Loucy (cell line): ENCODE results near the gene NMRAL1.

Experiments used
- H2AFZ ChIP-seq: fragments of 200-600 bp; sonication (generic); 2 replicates; pipeline ENCODE4 v1.6.0; 2016; ENCODE audit warnings: antibody characterized with exemption, mild to moderate bottlenecking, low read length, moderate library complexity
- H3F3A ChIP-seq: fragments of 200-600 bp; 2 replicates; pipeline ENCODE4 v1.6.0; 2016; ENCODE audit warnings: antibody characterized with exemption, low read depth, mild to moderate bottlenecking
- H3K27me3 ChIP-seq: fragments of 200-600 bp; sonication (generic); 2 replicates; pipeline ENCODE4 v1.6.1; 2014; ENCODE audit warnings: low read length, mild to moderate bottlenecking; ENCODE audit not compliant: insufficient read depth, poor library complexity, severe bottlenecking
- H3K36me3 ChIP-seq: fragments of 200-600 bp; sonication (generic); 2 replicates; pipeline ENCODE4 v1.6.1; 2016; ENCODE audit warnings: low read length; ENCODE audit not compliant: insufficient read depth
- H3K4me1 ChIP-seq: fragments of 200-600 bp; sonication (generic); 2 replicates; pipeline ENCODE4 v1.5.1; 2014; ENCODE audit warnings: low read length, mild to moderate bottlenecking; ENCODE audit not compliant: insufficient read depth, poor library complexity, severe bottlenecking
- H3K4me2 ChIP-seq: fragments of 200-600 bp; sonication (generic); 2 replicates; pipeline ENCODE4 v1.6.0; 2014; ENCODE audit warnings: antibody characterized with exemption, low read length, low read depth, mild to moderate bottlenecking; ENCODE audit not compliant: poor library complexity, severe bottlenecking
- H3K4me3 ChIP-seq: fragments of 200-600 bp; sonication (generic); 2 replicates; pipeline ENCODE4 v1.5.1; 2014; ENCODE audit warnings: low read length, mild to moderate bottlenecking, mixed read lengths; ENCODE audit not compliant: poor library complexity, severe bottlenecking
- H3K79me2 ChIP-seq: fragments of 200-600 bp; sonication (generic); 2 replicates; pipeline ENCODE4 v1.6.1; 2014; ENCODE audit warnings: low read length; ENCODE audit not compliant: insufficient read depth
- H3K9ac ChIP-seq: fragments of 200-600 bp; sonication (generic); 2 replicates; pipeline ENCODE4 v1.6.0; 2014; ENCODE audit warnings: mild to moderate bottlenecking, low read depth, low read length, moderate library complexity; ENCODE audit not compliant: poor library complexity, severe bottlenecking
- H3K9me2 ChIP-seq: fragments of 200-600 bp; sonication (generic); replicated peaks from 2 replicates; pipeline ENCODE4 v1.6.1; 2016; ENCODE audit warnings: low read depth, low read length, mixed read lengths
- H3K9me3 ChIP-seq: fragments of 200-600 bp; sonication (generic); 2 replicates; pipeline ENCODE4 v1.6.1; 2014; ENCODE audit warnings: mild to moderate bottlenecking, antibody characterized with exemption, low read length, low read depth; ENCODE audit not compliant: insufficient read depth
- H4K20me1 ChIP-seq: fragments of 200-600 bp; sonication (generic); 2 replicates; pipeline ENCODE4 v1.6.0; 2014; ENCODE audit warnings: antibody characterized with exemption, low read length, mild to moderate bottlenecking; ENCODE audit not compliant: insufficient read depth, poor library complexity, severe bottlenecking
- EZH2phosphoT487 ChIP-seq: fragments of 200-600 bp; IDR thresholded peaks from 2 replicates; pipeline ENCODE4 v1.6.1; 2018; ENCODE audit warnings: antibody characterized with exemption, mild to moderate bottlenecking, moderate library complexity, borderline replicate concordance
- TF ChIP-seq, protein P1 (sequence below): fragments of 200-600 bp; sonication (generic); conservative IDR thresholded peaks from 2 replicates; pipeline ENCODE4 v1.5.1; 2014; ENCODE audit warnings: mild to moderate bottlenecking, antibody characterized with exemption, low read length

NMRAL1 gene

DNA sequence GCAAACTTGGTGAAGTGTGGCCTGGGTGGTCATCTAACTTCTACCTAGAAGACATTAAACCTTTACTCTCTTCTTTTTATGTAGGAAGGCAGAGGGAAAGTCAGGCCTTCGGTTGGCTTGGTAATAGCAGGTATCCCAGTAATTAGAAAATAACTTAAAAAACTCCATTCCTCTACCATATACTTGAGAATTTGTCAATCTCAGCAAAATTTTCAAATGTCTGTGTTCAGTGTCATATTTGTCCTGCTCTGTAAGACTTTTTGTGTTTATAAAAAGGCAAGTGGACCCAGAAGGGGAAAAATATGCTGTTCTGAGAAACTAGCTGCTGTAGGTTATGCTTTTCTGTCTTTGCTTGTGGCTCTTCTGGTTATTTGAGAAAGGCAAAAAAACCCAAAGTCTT is 7.5 kb upstream of the NMRAL1 start:
- H3F3A ChIP-seq: no peaks in the 10 kb centered on the region
- no peak overlapping the region for H3K9ac ChIP-seq
- peaks cover 27% of the 10 kb centered on the region; the same call in 1 of the 2 replicates for H3K79me2 ChIP-seq
- no peak overlapping the region for H2AFZ ChIP-seq
- TF ChIP-seq, protein P1, sequence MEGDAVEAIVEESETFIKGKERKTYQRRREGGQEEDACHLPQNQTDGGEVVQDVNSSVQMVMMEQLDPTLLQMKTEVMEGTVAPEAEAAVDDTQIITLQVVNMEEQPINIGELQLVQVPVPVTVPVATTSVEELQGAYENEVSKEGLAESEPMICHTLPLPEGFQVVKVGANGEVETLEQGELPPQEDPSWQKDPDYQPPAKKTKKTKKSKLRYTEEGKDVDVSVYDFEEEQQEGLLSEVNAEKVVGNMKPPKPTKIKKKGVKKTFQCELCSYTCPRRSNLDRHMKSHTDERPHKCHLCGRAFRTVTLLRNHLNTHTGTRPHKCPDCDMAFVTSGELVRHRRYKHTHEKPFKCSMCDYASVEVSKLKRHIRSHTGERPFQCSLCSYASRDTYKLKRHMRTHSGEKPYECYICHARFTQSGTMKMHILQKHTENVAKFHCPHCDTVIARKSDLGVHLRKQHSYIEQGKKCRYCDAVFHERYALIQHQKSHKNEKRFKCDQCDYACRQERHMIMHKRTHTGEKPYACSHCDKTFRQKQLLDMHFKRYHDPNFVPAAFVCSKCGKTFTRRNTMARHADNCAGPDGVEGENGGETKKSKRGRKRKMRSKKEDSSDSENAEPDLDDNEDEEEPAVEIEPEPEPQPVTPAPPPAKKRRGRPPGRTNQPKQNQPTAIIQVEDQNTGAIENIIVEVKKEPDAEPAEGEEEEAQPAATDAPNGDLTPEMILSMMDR: no peak
- TF ChIP-seq EZH2phosphoT487: no peak
- peak overlapping the region; percentile 31 for H3K4me2 ChIP-seq
- H3K4me3 ChIP-seq: no peak overlapping the region
- no peaks in the 10 kb centered on the region for H4K20me1 ChIP-seq
- no peaks in the 10 kb centered on the region for H3K9me3 ChIP-seq
- H3K36me3 ChIP-seq: no peaks in the 10 kb centered on the region
- no peaks in the 10 kb centered on the region for H3K27me3 ChIP-seq
- H3K9me2 ChIP-seq: no peaks in the 10 kb centered on the region
- H3K4me1 ChIP-seq: no peaks in the 10 kb centered on the region

DNA sequence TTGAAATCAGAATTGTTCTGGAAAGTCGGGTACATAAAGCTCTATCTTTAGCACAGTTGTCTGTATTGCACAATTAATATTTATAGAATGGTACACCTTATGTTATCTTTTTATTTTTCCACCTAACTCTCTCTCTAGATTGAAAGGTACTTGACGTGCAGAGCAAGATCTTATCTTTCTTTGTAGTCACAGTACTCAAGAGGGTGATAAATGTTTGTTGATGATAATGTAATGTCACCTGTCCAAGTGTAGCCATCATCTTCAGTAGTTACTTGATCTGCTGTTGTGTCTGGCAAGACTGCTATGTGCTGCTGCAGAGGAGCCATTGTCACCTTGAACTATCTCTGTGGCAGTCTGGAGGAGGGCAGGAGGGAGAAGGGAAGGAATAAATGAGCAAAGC is 7.1 kb upstream of the NMRAL1 start:
- no peak overlapping the region for H2AFZ ChIP-seq
- H4K20me1 ChIP-seq: no peaks in the 10 kb centered on the region
- H3K9me2 ChIP-seq: no peaks in the 10 kb centered on the region
- H3K79me2 ChIP-seq: peaks cover 31% of the 10 kb centered on the region; the same call in 1 of the 2 replicates
- H3K4me2 ChIP-seq: peak overlapping the region; percentile 31
- no peaks in the 10 kb centered on the region for H3K36me3 ChIP-seq
- TF ChIP-seq, protein P1: no peak
- no peak for TF ChIP-seq EZH2phosphoT487
- no peaks in the 10 kb centered on the region for H3K9me3 ChIP-seq
- no peak overlapping the region for H3K4me3 ChIP-seq
- no peaks in the 10 kb centered on the region for H3K27me3 ChIP-seq
- no peak overlapping the region for H3K9ac ChIP-seq
- no peaks in the 10 kb centered on the region for H3F3A ChIP-seq
- no peaks in the 10 kb centered on the region for H3K4me1 ChIP-seq

DNA sequence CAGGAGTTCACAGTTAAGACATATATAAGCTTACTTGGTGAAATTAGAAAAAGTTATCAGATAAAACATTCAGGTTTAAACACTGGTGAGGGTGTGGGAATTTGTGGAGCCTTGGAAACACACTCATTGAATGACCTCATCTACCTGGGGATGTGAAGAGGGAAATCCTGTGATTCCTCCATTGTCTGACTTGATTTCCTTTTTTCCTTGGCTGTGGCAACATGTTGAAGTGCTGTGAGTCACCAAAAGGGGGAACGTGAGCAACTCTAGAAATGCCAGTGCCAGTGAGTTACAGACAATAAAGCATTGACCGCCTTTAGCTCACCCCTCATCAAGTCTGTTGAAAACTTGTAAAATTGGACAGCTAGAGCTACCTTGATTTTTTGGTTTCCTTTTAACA is 3.5 kb upstream of the NMRAL1 start:
- Histone ChIP-seq H3K4me2 (peak overlapping the region; percentile 74), H3F3A (no peaks in the 10 kb centered on the region), H3K9me3 (no peaks in the 10 kb centered on the region), H3K9ac (no peak overlapping the region), H3K79me2 (peaks cover 45% of the 10 kb centered on the region), H3K4me1 (peaks cover 5% of the 10 kb centered on the region), H3K36me3 (no peaks in the 10 kb centered on the region), H2AFZ (no peak overlapping the region), H3K4me3 (peak overlapping the region; percentile 81), H3K9me2 (no peaks in the 10 kb centered on the region), H3K27me3 (no peaks in the 10 kb centered on the region), H4K20me1 (no peaks in the 10 kb centered on the region)
- no peak for TF ChIP-seq EZH2phosphoT487
- TF ChIP-seq, protein P1: peak; percentile 30
